Tibial nerve (tissue), 4 donors: ENCODE results near the gene TTLL1. TPM values are rescaled to one million over a fixed set of nuclear protein-coding genes. Genes with fewer than 3 reads are reported as not detected.

Experiments used
- DNase-seq, 2 donors: peaks; one replicate each; pipeline ENCODE4 v3.0.0-alpha.2; 2019; ENCODE audit warnings: low spot score in 2 of 2
- H3K27ac ChIP-seq, 4 donors: fragments of 200-600 bp; sonication (generic) in 3 of 4; one replicate each; pipeline ENCODE4 v1.5.1; 2017 to 2019; ENCODE audit warnings: mild to moderate bottlenecking in 1 of 4
- H3K27me3 ChIP-seq, 2 donors: fragments of 200-600 bp; sonication (generic) in 1 of 2; one replicate each; pipeline versions ENCODE4 v1.5.1 to v1.6.0; 2017 to 2019
- H3K36me3 ChIP-seq, 3 donors: fragments of 200-600 bp; sonication (generic); one replicate each; pipeline ENCODE4 v1.5.1; 2018 to 2019
- H3K4me1 ChIP-seq, 4 donors: fragments of 200-600 bp; sonication (generic) in 3 of 4; one replicate each; pipeline ENCODE4 v1.5.1; 2017 to 2019
- H3K4me3 ChIP-seq, 4 donors: fragments of 200-600 bp; sonication (generic) in 3 of 4; one replicate each; pipeline ENCODE4 v1.5.1; 2017 to 2019; ENCODE audit warnings: mild to moderate bottlenecking in 1 of 4, moderate library complexity in 1 of 4
- H3K9me3 ChIP-seq, 4 donors: fragments of 200-600 bp; sonication (generic) in 3 of 4; one replicate each; pipeline ENCODE4 v1.5.1; 2017 to 2019
- CTCF ChIP-seq, 5 experiments: fragments of 200-600 bp in 3 of 5; fragments of 450-650 bp in 2 of 5; sonication (generic) in 3 of 5; IDR thresholded peaks; one replicate each; pipeline ENCODE4 v1.5.1; 2016 to 2019; ENCODE audit warnings: antibody characterized with exemption in 5 of 5, mild to moderate bottlenecking in 3 of 5, moderate library complexity in 2 of 5
- EP300 ChIP-seq, 2 donors: sonication (generic); formaldehyde crosslinking; IDR thresholded peaks; one replicate each; pipeline ENCODE4 v1.6.1; 2017; ENCODE audit warnings: antibody characterized with exemption in 2 of 2, mild to moderate bottlenecking in 1 of 2
- POLR2A ChIP-seq, 2 donors: fragments of 450-650 bp; IDR thresholded peaks; one replicate each; pipeline ENCODE4 v1.6.1; 2017; ENCODE audit warnings: antibody characterized with exemption in 2 of 2, mild to moderate bottlenecking in 2 of 2, moderate library complexity in 2 of 2
- WGBS, 2 donors: methylation state at CpG; one replicate each; pipeline ENCODE4 v1.1.5; 2018; 5-methylcytosine and 5-hydroxymethylcytosine counted together
- total RNA-seq, 4 donors: library from RNA; depleted of rRNA; stranded (reverse); fragments of >200 nt; gene quantifications; one replicate each; pipeline ENCODE4 v1.1.0, GENCODE V29; 2016

The TTLL1 gene
- total RNA-seq, 4 donors from 2014 or later = 1.6 to 9.8 (median 7.3) TPM

GRCh38 chr22:43133401-43133800 lies 44.2 kb upstream of the TTLL1 start:
- Histone ChIP-seq H3K4me3 (no peak overlapping the region), H3K9me3 (no peaks in the 10 kb centered on the region), H3K4me1 (peaks cover 0 to 27% (median 6%) of the 10 kb centered on the region in 4 donors), H3K27ac (no peak overlapping the region), H3K27me3 (no peaks in the 10 kb centered on the region), H3K36me3 (peaks cover 0 to 73% (median 0%) of the 10 kb centered on the region in 3 donors)
- TF ChIP-seq EP300 (IDR thresholded peaks at IDR 0.05) = no peak
- TF ChIP-seq CTCF (IDR thresholded peaks at IDR 0.05) = no peak
- TF ChIP-seq POLR2A (IDR thresholded peaks at IDR 0.05) = no peak
- no peak for DNase-seq
- WGBS, 2 donors = 85 to 93% methylated on average over 9 of the region's 9 CpGs

GRCh38 chr22:43131773-43132501 lies 42.7 kb upstream of the TTLL1 start:
- TF ChIP-seq POLR2A (IDR thresholded peaks at IDR 0.05) (no peak), CTCF (IDR thresholded peaks at IDR 0.05) (no peak), EP300 (IDR thresholded peaks at IDR 0.05) (no peak)
- Histone ChIP-seq H3K27ac (no peak overlapping the region), H3K4me3 (no peak overlapping the region), H3K4me1 (peaks cover 0 to 27% (median 6%) of the 10 kb centered on the region in 4 donors), H3K27me3 (no peaks in the 10 kb centered on the region), H3K9me3 (no peaks in the 10 kb centered on the region), H3K36me3 (peaks cover 0 to 59% (median 0%) of the 10 kb centered on the region in 3 donors)
- WGBS, 2 donors = 80 to 89% methylated on average over 17 of the region's 17 CpGs
- DNase-seq = no peak

DNA sequence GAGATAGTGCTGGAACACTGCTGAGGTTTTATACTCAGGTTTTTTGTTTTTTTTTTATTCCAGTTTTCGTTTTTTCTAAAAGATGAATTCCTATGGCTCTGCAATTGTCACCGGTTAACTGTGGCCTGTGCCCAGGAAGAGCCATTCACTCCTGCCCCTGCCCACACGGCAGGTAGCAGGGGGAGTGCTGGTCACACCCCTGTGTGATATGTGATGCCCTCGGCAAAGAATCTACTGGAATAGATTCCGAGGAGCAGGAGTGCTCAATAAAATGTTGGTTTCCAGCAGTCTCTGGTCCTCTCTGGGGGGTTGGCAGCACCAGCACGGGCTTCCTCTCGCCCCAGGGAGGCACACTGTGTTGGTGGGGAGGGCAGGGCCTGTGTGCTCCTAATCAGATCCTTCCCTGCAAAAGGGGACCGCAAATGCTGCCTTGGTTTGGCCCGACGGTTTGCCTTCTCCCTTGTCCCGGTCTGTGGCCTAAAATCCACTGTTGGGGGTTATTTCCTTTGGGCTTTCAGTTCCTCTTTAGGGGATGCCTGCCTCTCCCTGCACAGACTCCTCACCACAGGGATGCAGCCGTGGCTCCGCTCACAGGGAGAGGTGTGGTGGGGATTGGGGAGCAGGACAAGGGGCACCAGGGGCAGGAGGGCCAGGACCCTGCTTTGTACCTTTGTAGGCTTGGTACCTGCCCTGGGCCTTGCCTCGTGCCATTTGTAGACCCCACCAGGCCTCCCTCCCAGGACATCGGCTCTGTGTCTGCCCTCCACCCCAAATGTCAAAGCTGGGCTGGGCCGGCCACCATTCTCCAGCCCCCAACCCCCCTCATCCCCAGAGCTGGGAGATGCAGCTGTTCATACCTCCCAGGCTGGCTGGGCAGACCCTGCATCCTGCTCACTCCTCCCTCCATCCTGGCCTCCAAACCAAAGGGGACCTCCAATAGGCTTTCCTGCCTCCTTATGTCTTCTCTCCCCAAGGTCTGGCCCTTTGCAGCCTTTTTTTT lies 40.5 kb upstream of the TTLL1 start:
- Histone ChIP-seq H3K4me1 (peaks cover 0 to 17% (median 6%) of the 10 kb centered on the region in 4 donors), H3K9me3 (no peaks in the 10 kb centered on the region), H3K4me3 (no peak overlapping the region), H3K27ac (no peak overlapping the region), H3K27me3 (no peaks in the 10 kb centered on the region), H3K36me3 (peaks cover 0 to 37% (median 0%) of the 10 kb centered on the region in 3 donors)
- 38 to 53% methylated on average over 15 to 16 of the region's 16 CpGs for WGBS, 2 donors
- no peak for DNase-seq
- TF ChIP-seq POLR2A (IDR thresholded peaks at IDR 0.05) = no peak

DNA sequence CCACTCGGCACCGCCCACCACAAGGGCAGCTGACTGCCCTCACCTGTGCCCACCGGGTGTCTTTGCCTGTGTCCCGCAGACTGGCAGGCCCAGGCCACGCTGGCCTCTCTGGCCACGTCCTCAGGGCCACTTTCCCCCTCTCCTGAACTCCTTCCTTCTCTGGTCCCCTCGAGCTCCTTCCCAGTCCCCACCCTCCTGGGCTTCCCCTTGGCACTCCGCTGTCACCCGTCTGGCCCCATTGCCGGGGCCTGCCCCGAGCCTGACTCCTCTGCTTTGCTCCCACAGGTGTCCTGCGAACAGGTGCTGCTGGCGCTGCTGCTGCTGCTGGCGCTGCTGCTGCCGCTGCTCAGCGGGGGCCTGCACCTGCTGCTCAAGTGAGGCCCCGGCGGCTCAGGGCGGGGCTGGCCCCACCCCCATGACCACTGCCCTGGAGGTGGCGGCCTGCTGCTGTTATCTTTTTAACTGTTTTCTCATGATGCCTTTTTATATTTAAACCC lies 39.8 kb upstream of the TTLL1 start:
- peaks cover 0 to 29% (median 0%) of the 10 kb centered on the region in 3 donors for H3K36me3 ChIP-seq
- H3K27me3 ChIP-seq = no peaks in the 10 kb centered on the region
- no peak overlapping the region for H3K4me3 ChIP-seq
- H3K9me3 ChIP-seq = no peaks in the 10 kb centered on the region
- no peak overlapping the region for H3K27ac ChIP-seq
- TF ChIP-seq CTCF (IDR thresholded peaks at IDR 0.05) (no peak), POLR2A (IDR thresholded peaks at IDR 0.05) (no peak), EP300 (IDR thresholded peaks at IDR 0.05) (no peak)
- WGBS, 2 donors = 51 to 58% methylated on average over 20 of the region's 20 CpGs
- no peak for DNase-seq
- H3K4me1 ChIP-seq = peaks cover 0 to 17% (median 6%) of the 10 kb centered on the region in 4 donors

- no peak for TF ChIP-seq EP300 (IDR thresholded peaks at IDR 0.05)
- no peak for TF ChIP-seq POLR2A (IDR thresholded peaks at IDR 0.05)
- no peak for TF ChIP-seq CTCF (IDR thresholded peaks at IDR 0.05)
- H3K4me1 ChIP-seq = peaks cover 0 to 17% (median 6%) of the 10 kb centered on the region in 4 donors
- H3K27ac ChIP-seq = peak overlapping the region in 1 of 4 donors; percentile 40
- peaks cover 0 to 21% (median 0%) of the 10 kb centered on the region in 3 donors for H3K36me3 ChIP-seq
- no peaks in the 10 kb centered on the region for H3K27me3 ChIP-seq
- H3K4me3 ChIP-seq = no peak overlapping the region
- no peaks in the 10 kb centered on the region for H3K9me3 ChIP-seq
- WGBS, 2 donors = 59 to 70% methylated on average over 13 of the region's 13 CpGs
- DNase-seq = no peak
These were observed 38.9 kb upstream of the TTLL1 start for GRCh38 chr22:43128116-43128515.
